HepG2 (cell line): Measurements from ENCODE around the gene MUCL3. TPM values are rescaled to one million over a fixed set of nuclear protein-coding genes. Genes with fewer than 3 reads are reported as not detected.
A peak's percentile ranks its signal among the peaks of the same experiment; 100 is the strongest.

ENCODE experiments used
- BHLHE40 ChIP-seq: IDR thresholded peaks from 2 replicates; pipeline ENCODE4 v1.6.1; 2011; ENCODE audit warnings: low read length, improper control_type of control experiment
- CBFB ChIP-seq: sonication (generic); formaldehyde crosslinking; IDR thresholded peaks from 2 replicates; pipeline ENCODE4 v1.4.0; 2020; ENCODE audit warnings: missing genetic modification reagents
- HINFP ChIP-seq: sonication (generic); formaldehyde crosslinking; IDR thresholded peaks from 2 replicates; pipeline ENCODE4 v1.4.0; 2020; ENCODE audit warnings: low read depth, mild to moderate bottlenecking, missing genetic modification reagents
- HNRNPK ChIP-seq: fragments of 200-400 bp; formaldehyde crosslinking; IDR thresholded peaks from 2 replicates; pipeline ENCODE4 v1.6.1; 2018; ENCODE audit warnings: low read length, low read depth, moderate library complexity, mild to moderate bottlenecking; ENCODE audit not compliant: poor library complexity, severe bottlenecking
- IRF9 ChIP-seq: sonication (generic); formaldehyde crosslinking; IDR thresholded peaks from 2 replicates; pipeline ENCODE4 v1.8.0; 2022; ENCODE audit warnings: missing genetic modification reagents, mild to moderate bottlenecking, borderline replicate concordance
- MNT ChIP-seq: fragments of 450-650 bp; IDR thresholded peaks from 2 replicates; pipeline ENCODE4 v1.6.1; 2016
- PCBP2 ChIP-seq: fragments of 200-400 bp; formaldehyde crosslinking; optimal IDR thresholded peaks from 2 replicates; pipeline ENCODE3; 2018; ENCODE audit warnings: low read length, low read depth; ENCODE audit not compliant: poor library complexity, severe bottlenecking
- RBAK ChIP-seq: sonication (generic); formaldehyde crosslinking; IDR thresholded peaks from 2 replicates; pipeline ENCODE4 v1.5.1; 2020; ENCODE audit warnings: mild to moderate bottlenecking, missing genetic modification reagents
- SP5 ChIP-seq: IDR thresholded peaks from 2 replicates; pipeline ENCODE4 v1.6.1; 2016; ENCODE audit warnings: low read depth, borderline replicate concordance
- YEATS4 ChIP-seq: sonication (generic); formaldehyde crosslinking; IDR thresholded peaks from 2 replicates; pipeline ENCODE4 v1.4.0; 2020; ENCODE audit warnings: missing genetic modification reagents, borderline replicate concordance
- ZIK1 ChIP-seq: sonication (generic); formaldehyde crosslinking; IDR thresholded peaks from 2 replicates; pipeline ENCODE4 v1.5.0; 2020; ENCODE audit warnings: mild to moderate bottlenecking, low read depth, missing genetic modification reagents, borderline replicate concordance
- ZNF577 ChIP-seq: sonication (generic); formaldehyde crosslinking; IDR thresholded peaks from 2 replicates; pipeline ENCODE4 v1.4.0; 2020; ENCODE audit warnings: mild to moderate bottlenecking, low read depth, missing genetic modification reagents, borderline replicate concordance
- polyA plus RNA-seq, 8 experiments: library from polyadenylated mRNA; depleted of rRNA in 3 of 8; stranded (reverse) in 7 of 8; unstranded in 1 of 8; fragments of >200 nt; fragmentation: Illumina TruSeq in 4 of 8; extraction: Trizol in 4 of 8; gene quantifications; 2 replicates each; pipeline versions ENCODE4 v1.2.1 to v1.2.3, GENCODE V29; 2011 to 2016; ENCODE audit warnings: low read depth in 4 of 8, missing spikeins in 1 of 8, mixed read lengths in 1 of 8; ENCODE audit not compliant: insufficient read depth in 1 of 8
- total RNA-seq, 5 experiments: library from RNA; depleted of rRNA; stranded (reverse); fragments of >200 nt; fragmentation: Illumina TruSeq; extraction: Trizol; gene quantifications; 2 replicates each; pipeline ENCODE4 v1.2.3, GENCODE V29; 2016; ENCODE audit warnings: low read depth in 1 of 5
- TF ChIP-seq, protein P1 (sequence below), 2 experiments: sonication (generic) in 1 of 2; formaldehyde crosslinking in 1 of 2; IDR thresholded peaks; 2 replicates each; pipeline versions ENCODE4 v1.5.1 to v1.6.1; 2011 to 2020; ENCODE audit warnings: borderline replicate concordance in 1 of 2, low read depth in 1 of 2, low read length in 1 of 2, mild to moderate bottlenecking in 1 of 2, missing genetic modification reagents in 1 of 2, moderate library complexity in 1 of 2
- TF ChIP-seq, protein P2 (sequence below): sonication (generic); formaldehyde crosslinking; IDR thresholded peaks from 2 replicates; pipeline ENCODE4 v1.4.0; 2020; ENCODE audit warnings: missing genetic modification reagents
- TF ChIP-seq, protein P3 (sequence below): IDR thresholded peaks from 2 replicates; pipeline ENCODE4 v1.6.1; 2016

The MUCL3 gene
- total and polyA plus RNA-seq, 2 of the 13 experiments (the other 11 are each of a cell fraction or from before 2014, with no cell fraction given), result not detected

- peak; percentile 96; the same call in 1 of the 2 replicates for TF ChIP-seq ZIK1
- TF ChIP-seq, protein P1, sequence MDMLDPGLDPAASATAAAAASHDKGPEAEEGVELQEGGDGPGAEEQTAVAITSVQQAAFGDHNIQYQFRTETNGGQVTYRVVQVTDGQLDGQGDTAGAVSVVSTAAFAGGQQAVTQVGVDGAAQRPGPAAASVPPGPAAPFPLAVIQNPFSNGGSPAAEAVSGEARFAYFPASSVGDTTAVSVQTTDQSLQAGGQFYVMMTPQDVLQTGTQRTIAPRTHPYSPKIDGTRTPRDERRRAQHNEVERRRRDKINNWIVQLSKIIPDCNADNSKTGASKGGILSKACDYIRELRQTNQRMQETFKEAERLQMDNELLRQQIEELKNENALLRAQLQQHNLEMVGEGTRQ (IDR thresholded peaks at IDR 0.05; ENCODE audit: low read depth, low read length), result no peak
- TF ChIP-seq, protein P1 (CRISPR knock-in tag; IDR thresholded peaks at IDR 0.05; ENCODE audit: borderline replicate concordance), result no peak
- peak; percentile 78 for TF ChIP-seq MNT
- peak; percentile 79 for TF ChIP-seq HNRNPK
- no peak for TF ChIP-seq RBAK (CRISPR knock-in tag)
- TF ChIP-seq PCBP2, result no peak
- no peak for TF ChIP-seq ZNF577 (CRISPR knock-in tag)
- TF ChIP-seq YEATS4, result peak; percentile 95
- TF ChIP-seq SP5 (CRISPR knock-in tag), result peak; percentile 80
- TF ChIP-seq IRF9 (CRISPR knock-in tag), result peak; percentile 94
- TF ChIP-seq BHLHE40, result no peak
- TF ChIP-seq, protein P2, sequence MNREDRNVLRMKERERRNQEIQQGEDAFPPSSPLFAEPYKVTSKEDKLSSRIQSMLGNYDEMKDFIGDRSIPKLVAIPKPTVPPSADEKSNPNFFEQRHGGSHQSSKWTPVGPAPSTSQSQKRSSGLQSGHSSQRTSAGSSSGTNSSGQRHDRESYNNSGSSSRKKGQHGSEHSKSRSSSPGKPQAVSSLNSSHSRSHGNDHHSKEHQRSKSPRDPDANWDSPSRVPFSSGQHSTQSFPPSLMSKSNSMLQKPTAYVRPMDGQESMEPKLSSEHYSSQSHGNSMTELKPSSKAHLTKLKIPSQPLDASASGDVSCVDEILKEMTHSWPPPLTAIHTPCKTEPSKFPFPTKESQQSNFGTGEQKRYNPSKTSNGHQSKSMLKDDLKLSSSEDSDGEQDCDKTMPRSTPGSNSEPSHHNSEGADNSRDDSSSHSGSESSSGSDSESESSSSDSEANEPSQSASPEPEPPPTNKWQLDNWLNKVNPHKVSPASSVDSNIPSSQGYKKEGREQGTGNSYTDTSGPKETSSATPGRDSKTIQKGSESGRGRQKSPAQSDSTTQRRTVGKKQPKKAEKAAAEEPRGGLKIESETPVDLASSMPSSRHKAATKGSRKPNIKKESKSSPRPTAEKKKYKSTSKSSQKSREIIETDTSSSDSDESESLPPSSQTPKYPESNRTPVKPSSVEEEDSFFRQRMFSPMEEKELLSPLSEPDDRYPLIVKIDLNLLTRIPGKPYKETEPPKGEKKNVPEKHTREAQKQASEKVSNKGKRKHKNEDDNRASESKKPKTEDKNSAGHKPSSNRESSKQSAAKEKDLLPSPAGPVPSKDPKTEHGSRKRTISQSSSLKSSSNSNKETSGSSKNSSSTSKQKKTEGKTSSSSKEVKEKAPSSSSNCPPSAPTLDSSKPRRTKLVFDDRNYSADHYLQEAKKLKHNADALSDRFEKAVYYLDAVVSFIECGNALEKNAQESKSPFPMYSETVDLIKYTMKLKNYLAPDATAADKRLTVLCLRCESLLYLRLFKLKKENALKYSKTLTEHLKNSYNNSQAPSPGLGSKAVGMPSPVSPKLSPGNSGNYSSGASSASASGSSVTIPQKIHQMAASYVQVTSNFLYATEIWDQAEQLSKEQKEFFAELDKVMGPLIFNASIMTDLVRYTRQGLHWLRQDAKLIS (CRISPR knock-in tag), result no peak; the same call in 1 of the 2 replicates
- peak; percentile 89 for TF ChIP-seq CBFB
- TF ChIP-seq HINFP (CRISPR knock-in tag), result peak; percentile 39
- TF ChIP-seq, protein P3, sequence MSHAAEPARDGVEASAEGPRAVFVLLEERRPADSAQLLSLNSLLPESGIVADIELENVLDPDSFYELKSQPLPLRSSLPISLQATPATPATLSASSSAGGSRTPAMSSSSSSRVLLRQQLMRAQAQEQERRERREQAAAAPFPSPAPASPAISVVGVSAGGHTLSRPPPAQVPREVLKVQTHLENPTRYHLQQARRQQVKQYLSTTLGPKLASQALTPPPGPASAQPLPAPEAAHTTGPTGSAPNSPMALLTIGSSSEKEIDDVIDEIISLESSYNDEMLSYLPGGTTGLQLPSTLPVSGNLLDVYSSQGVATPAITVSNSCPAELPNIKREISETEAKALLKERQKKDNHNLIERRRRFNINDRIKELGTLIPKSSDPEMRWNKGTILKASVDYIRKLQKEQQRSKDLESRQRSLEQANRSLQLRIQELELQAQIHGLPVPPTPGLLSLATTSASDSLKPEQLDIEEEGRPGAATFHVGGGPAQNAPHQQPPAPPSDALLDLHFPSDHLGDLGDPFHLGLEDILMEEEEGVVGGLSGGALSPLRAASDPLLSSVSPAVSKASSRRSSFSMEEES (CRISPR knock-in tag), result peak; percentile 82
Measured at GRCh38 chr6:30914076-30914853, 26.5 kb upstream of the MUCL3 start, which contains the start of gene VARS2 (continued).
